Left ventricle myocardium inferior (tissue), 1 donor: ENCODE measurements around the gene ASIC3. TPM values are rescaled to one million over a fixed set of nuclear protein-coding genes. Genes with fewer than 3 reads are reported as not detected.

Experiments
- DNase-seq: peaks from one replicate; pipeline ENCODE4 v3.0.0-alpha.2; 2020
- H3K27ac ChIP-seq: fragments of 200-600 bp; replicated peaks from 2 replicates; pipeline ENCODE4 v1.8.0; 2021
- H3K27me3 ChIP-seq: fragments of 200-600 bp; 2 replicates; pipeline ENCODE4 v1.8.0; 2021; ENCODE audit warnings: low read depth
- H3K36me3 ChIP-seq: fragments of 200-600 bp; 2 replicates; pipeline ENCODE4 v1.8.0; 2021
- H3K4me1 ChIP-seq: fragments of 200-600 bp; 2 replicates; pipeline ENCODE4 v1.8.0; 2021
- H3K4me3 ChIP-seq: fragments of 200-600 bp; 2 replicates; pipeline ENCODE4 v1.8.0; 2021; ENCODE audit warnings: mild to moderate bottlenecking, moderate library complexity
- H3K9me3 ChIP-seq: fragments of 200-600 bp; replicated peaks from 2 replicates; pipeline ENCODE4 v1.8.0; 2021
- CTCF ChIP-seq: fragments of 200-600 bp; IDR thresholded peaks from 2 replicates; pipeline ENCODE4 v1.8.0; 2021; ENCODE audit warnings: antibody characterized with exemption, mild to moderate bottlenecking, borderline replicate concordance
- intact Hi-C: fragments of 100-400 bp; cut with micrococcal nuclease; formaldehyde crosslinking; loops from one replicate; pipeline ENCODE4 v1.11.0; 2022
- total RNA-seq: library from RNA; stranded (reverse); fragmentation: NEBNext Ultra II Directional; extraction: Animal tissue kit (Norgen Biotek cat#: 25700); gene quantifications from one replicate; pipeline ENCODE4 v1.2.1, GENCODE V29; 2021
- donor health status: DM: no; HTN: yes; CAD: no; lungs with severe emphysema.

Gene ASIC3
- total RNA-seq, 1 donor from 2014 or later = 5.3 TPM

- H3K27ac ChIP-seq = no peak overlapping the region
- peaks cover 77% of the 10 kb centered on the region for H3K4me1 ChIP-seq
- H3K4me3 ChIP-seq = no peak overlapping the region
- H3K9me3 ChIP-seq = no peaks in the 10 kb centered on the region
- H3K36me3 ChIP-seq = no peaks in the 10 kb centered on the region
- intact Hi-C loops = no loop called here
- H3K27me3 ChIP-seq = peaks cover 29% of the 10 kb centered on the region
- TF ChIP-seq CTCF = no peak
- DNase-seq = no peak
Observed at GRCh38 chr7:151012031-151012692, 36.2 kb upstream of the ASIC3 start.

- H3K4me1 ChIP-seq = peaks cover 74% of the 10 kb centered on the region
- no peaks in the 10 kb centered on the region for H3K9me3 ChIP-seq
- H3K27ac ChIP-seq = no peak overlapping the region
- H3K4me3 ChIP-seq = peak overlapping the region; percentile 57
- peaks cover 36% of the 10 kb centered on the region for H3K27me3 ChIP-seq
- H3K36me3 ChIP-seq = no peaks in the 10 kb centered on the region
- TF ChIP-seq CTCF = peak; percentile 61
- no peak for DNase-seq
- intact Hi-C loops = no loop called here
Observed at GRCh38 chr7:151012911-151013347, 35.4 kb upstream of the ASIC3 start.

- Histone ChIP-seq H3K4me1 (peaks cover 74% of the 10 kb centered on the region), H3K36me3 (no peaks in the 10 kb centered on the region), H3K27ac (no peak overlapping the region), H3K27me3 (peaks cover 40% of the 10 kb centered on the region), H3K9me3 (no peaks in the 10 kb centered on the region), H3K4me3 (peak overlapping the region; percentile 57)
- no peak for TF ChIP-seq CTCF
- intact Hi-C loops = no loop called here
- no peak for DNase-seq
Observed at GRCh38 chr7:151013356-151013732, 35.0 kb upstream of the ASIC3 start.

- H3K27me3 ChIP-seq = peaks cover 46% of the 10 kb centered on the region
- DNase-seq = peak; percentile 59
- H3K4me1 ChIP-seq = peaks cover 74% of the 10 kb centered on the region
- H3K36me3 ChIP-seq = no peaks in the 10 kb centered on the region
- peak overlapping the region; percentile 57 for H3K4me3 ChIP-seq
- H3K9me3 ChIP-seq = no peaks in the 10 kb centered on the region
- H3K27ac ChIP-seq = no peak overlapping the region
- no peak for TF ChIP-seq CTCF
- intact Hi-C loops = no loop called here
Observed at GRCh38 chr7:151013733-151014497, 34.4 kb upstream of the ASIC3 start.

GRCh38 chr7:151014950-151015349, 33.4 kb upstream of the ASIC3 start:
- no peak for TF ChIP-seq CTCF
- Histone ChIP-seq H3K36me3 (no peaks in the 10 kb centered on the region), H3K27ac (no peak overlapping the region), H3K27me3 (peaks cover 57% of the 10 kb centered on the region), H3K4me3 (no peak overlapping the region), H3K9me3 (no peaks in the 10 kb centered on the region), H3K4me1 (peaks cover 67% of the 10 kb centered on the region)
- DNase-seq = no peak
- intact Hi-C loops = no loop called here
